Mesendoderm (in vitro differentiated cells): ENCODE results near the gene DISC1.

Experiments used
- DNase-seq: peaks from one replicate; pipeline ENCODE4 v3.0.0; 2013
- H2AK5ac ChIP-seq: 2 replicates; pipeline ENCODE4 v1.6.1; 2013; ENCODE audit warnings: low read length, inconsistent platforms
- H2BK120ac ChIP-seq: 2 replicates; pipeline ENCODE4 v1.6.1; 2013; ENCODE audit warnings: low read depth, mild to moderate bottlenecking, low read length, moderate library complexity, mixed read lengths
- H2BK15ac ChIP-seq: replicated peaks from 2 replicates; pipeline ENCODE4 v1.6.1; 2013; ENCODE audit warnings: low read depth, mild to moderate bottlenecking, moderate library complexity
- H2BK5ac ChIP-seq: 2 replicates; pipeline ENCODE4 v1.6.1; 2013; ENCODE audit warnings: low read length, inconsistent platforms
- H3K18ac ChIP-seq: 2 replicates; pipeline ENCODE4 v1.6.1; 2013; ENCODE audit warnings: mild to moderate bottlenecking, low read length, mixed read lengths
- H3K23ac ChIP-seq: one replicate; pipeline ENCODE4 v1.6.1; 2013; ENCODE audit warnings: low read length
- H3K27ac ChIP-seq: 2 replicates; pipeline ENCODE4 v1.5.1; 2013; ENCODE audit warnings: low read depth, mild to moderate bottlenecking, inconsistent platforms, low read length, moderate library complexity
- H3K27me3 ChIP-seq: 2 replicates; pipeline ENCODE4 v1.6.1; 2013; ENCODE audit warnings: low read length, control low read depth, mild to moderate bottlenecking, inconsistent platforms; ENCODE audit not compliant: insufficient read depth, poor library complexity
- H3K36me3 ChIP-seq: 2 replicates; pipeline ENCODE4 v1.6.1; 2013; ENCODE audit warnings: low read length, inconsistent platforms; ENCODE audit not compliant: control insufficient read depth, insufficient read depth
- H3K4ac ChIP-seq: one replicate; pipeline ENCODE4 v1.6.1; 2013; ENCODE audit warnings: low read depth, mild to moderate bottlenecking, low read length, moderate library complexity
- H3K4me1 ChIP-seq: 2 replicates; pipeline ENCODE4 v1.6.1; 2013; ENCODE audit warnings: low read depth, low read length, inconsistent platforms; ENCODE audit not compliant: control insufficient read depth
- H3K4me2 ChIP-seq: 2 replicates; pipeline ENCODE4 v1.6.1; 2013; ENCODE audit warnings: low read length
- H3K4me3 ChIP-seq: 2 replicates; pipeline ENCODE4 v1.5.1; 2013; ENCODE audit warnings: mild to moderate bottlenecking, low read length
- H3K56ac ChIP-seq: one replicate; pipeline ENCODE4 v1.6.1; 2013; ENCODE audit warnings: low read length
- H3K79me1 ChIP-seq: 2 replicates; pipeline ENCODE4 v1.6.1; 2013; ENCODE audit warnings: low read length, inconsistent platforms
- H3K79me2 ChIP-seq: 2 replicates; pipeline ENCODE4 v1.6.1; 2013; ENCODE audit warnings: mild to moderate bottlenecking, low read length; ENCODE audit not compliant: control insufficient read depth, insufficient read depth
- H3K9ac ChIP-seq: 2 replicates; pipeline ENCODE4 v1.6.1; 2013; ENCODE audit warnings: low read length, inconsistent platforms
- H4K5ac ChIP-seq: one replicate; pipeline ENCODE4 v1.6.1; 2013; ENCODE audit warnings: low read length
- H4K8ac ChIP-seq: one replicate; pipeline ENCODE4 v1.6.1; 2013; ENCODE audit warnings: low read depth, mild to moderate bottlenecking, control low read depth, low read length, moderate library complexity
- WGBS: extraction: QIAGEN DNeasy Blood & Tissue Kit; methylation state at CpG from one replicate; pipeline ENCODE4 v1.1.7; 2013; ENCODE audit warnings: low lambda C conversion rate, missing lambda C conversion rate; ENCODE audit not compliant: insufficient coverage; ENCODE audit errors: extremely low coverage; 5-methylcytosine and 5-hydroxymethylcytosine counted together

The DISC1 gene

DNA sequence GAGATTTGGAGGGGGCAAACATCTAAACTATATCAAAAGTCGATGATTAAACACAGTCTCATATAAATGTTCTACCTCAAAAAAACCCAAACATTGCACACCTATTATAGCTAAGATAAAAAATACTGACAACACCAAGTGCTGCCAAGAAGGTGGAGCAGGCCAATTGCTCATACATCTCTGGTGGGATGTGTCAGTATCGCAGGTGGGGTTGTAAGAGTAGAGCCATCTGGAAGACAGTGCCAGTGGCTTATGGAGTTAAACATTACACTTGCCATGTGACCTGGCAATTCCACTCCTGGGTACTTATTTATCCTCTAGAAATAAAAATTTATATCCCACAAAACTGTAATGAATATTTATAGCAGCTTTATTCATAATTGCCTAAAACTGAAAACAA lies 213.4 kb downstream of the DISC1 start:
- H2AK5ac ChIP-seq, result no peak overlapping the region
- no peak overlapping the region for H3K56ac ChIP-seq
- H3K79me1 ChIP-seq, result no peaks in the 10 kb centered on the region
- H3K27me3 ChIP-seq, result no peaks in the 10 kb centered on the region
- H2BK15ac ChIP-seq, result no peak overlapping the region
- no peak overlapping the region for H4K5ac ChIP-seq
- no peaks in the 10 kb centered on the region for H3K79me2 ChIP-seq
- no peaks in the 10 kb centered on the region for H3K36me3 ChIP-seq
- H3K9ac ChIP-seq, result no peak overlapping the region
- H3K23ac ChIP-seq, result no peak overlapping the region
- no peak overlapping the region for H2BK120ac ChIP-seq
- no peak overlapping the region for H3K27ac ChIP-seq
- H3K4me2 ChIP-seq, result no peak overlapping the region
- H3K4me1 ChIP-seq, result peaks cover 2% of the 10 kb centered on the region
- no peak overlapping the region for H3K18ac ChIP-seq
- H4K8ac ChIP-seq, result no peak overlapping the region
- no CpG with 5 or more reads among the region's 2 CpGs for WGBS
- no peak for DNase-seq
- H3K4ac ChIP-seq, result no peak overlapping the region
- H3K4me3 ChIP-seq, result no peak overlapping the region
- H2BK5ac ChIP-seq, result no peak overlapping the region

GRCh38 chr1:231841616-231842344 lies 215.2 kb downstream of the DISC1 start:
- no CpG with 5 or more reads among the region's 5 CpGs for WGBS
- H3K27ac ChIP-seq, result no peak overlapping the region

GRCh38 chr1:231842441-231842840 lies 215.9 kb downstream of the DISC1 start:
- Histone ChIP-seq H4K5ac (no peak overlapping the region), H3K23ac (no peak overlapping the region), H3K4me1 (no peaks in the 10 kb centered on the region), H3K36me3 (no peaks in the 10 kb centered on the region), H2BK5ac (no peak overlapping the region), H3K79me1 (no peaks in the 10 kb centered on the region), H2BK15ac (no peak overlapping the region), H3K9ac (no peak overlapping the region), H3K27ac (no peak overlapping the region), H3K18ac (no peak overlapping the region), H3K4ac (no peak overlapping the region), H3K4me3 (no peak overlapping the region), H2BK120ac (no peak overlapping the region), H3K4me2 (no peak overlapping the region), H2AK5ac (no peak overlapping the region), H4K8ac (no peak overlapping the region), H3K27me3 (no peaks in the 10 kb centered on the region), H3K56ac (no peak overlapping the region), H3K79me2 (no peaks in the 10 kb centered on the region)
- WGBS, result no CpG with 5 or more reads among the region's 1 CpG
- DNase-seq, result no peak

More at GRCh38 chr1:231841616-231842344, 215.2 kb downstream of the DISC1 start:
- Histone ChIP-seq H2BK120ac (no peak overlapping the region), H4K5ac (no peak overlapping the region), H2BK15ac (no peak overlapping the region), H3K23ac (no peak overlapping the region), H2BK5ac (no peak overlapping the region), H3K56ac (no peak overlapping the region), H2AK5ac (no peak overlapping the region), H3K4me1 (no peaks in the 10 kb centered on the region), H3K4me3 (no peak overlapping the region), H3K9ac (no peak overlapping the region), H3K79me1 (no peaks in the 10 kb centered on the region), H4K8ac (no peak overlapping the region), H3K27me3 (no peaks in the 10 kb centered on the region), H3K4me2 (no peak overlapping the region), H3K4ac (no peak overlapping the region), H3K36me3 (no peaks in the 10 kb centered on the region), H3K79me2 (no peaks in the 10 kb centered on the region), H3K18ac (no peak overlapping the region)
- no peak for DNase-seq

- Histone ChIP-seq H3K4me2 (no peak overlapping the region), H3K56ac (no peak overlapping the region)
- WGBS, result no CpG with 5 or more reads among the region's 7 CpGs
Measured at GRCh38 chr1:231844986-231845502, 218.5 kb downstream of the DISC1 start.

DNA sequence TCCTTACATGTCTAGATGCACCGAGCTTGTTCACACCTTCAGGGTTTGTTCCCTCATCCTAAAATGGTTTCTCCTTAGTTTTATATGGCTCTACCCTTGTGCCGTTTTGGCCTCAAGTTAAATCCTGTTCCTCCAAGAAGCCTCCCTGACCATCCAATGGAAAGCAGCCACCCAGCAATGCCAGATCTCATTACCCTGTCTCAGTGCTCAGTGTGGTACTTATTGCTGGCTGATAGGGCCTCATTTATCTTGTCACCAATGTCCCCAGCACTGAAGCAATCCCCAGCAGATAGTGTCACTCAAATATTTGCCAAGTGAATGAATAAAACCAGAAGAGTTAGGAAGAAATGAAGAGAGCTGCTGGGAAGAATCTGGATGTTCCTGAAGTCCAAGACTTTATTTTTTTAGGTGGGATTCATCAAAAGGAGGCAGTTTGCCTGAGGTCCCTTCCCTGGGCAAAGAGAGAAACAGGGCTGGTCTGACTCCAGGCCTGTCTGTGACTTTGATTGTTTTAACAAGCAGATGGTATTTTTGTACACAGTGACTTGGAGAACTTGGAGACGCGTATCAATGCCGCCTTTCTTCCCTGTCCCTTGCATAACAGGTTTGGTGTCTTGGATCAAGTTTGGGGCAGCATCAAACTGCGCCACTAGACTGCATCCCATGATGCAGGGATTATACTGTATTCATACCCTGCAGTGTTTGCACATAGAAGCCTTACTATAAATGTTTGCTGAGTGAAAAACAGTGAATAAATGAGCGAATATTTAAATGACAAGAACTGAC lies 221.2 kb downstream of the DISC1 start:
- Histone ChIP-seq H3K27me3 (no peaks in the 10 kb centered on the region), H3K79me2 (no peaks in the 10 kb centered on the region), H2BK120ac (no peak overlapping the region), H3K4me2 (no peak overlapping the region), H3K79me1 (no peaks in the 10 kb centered on the region), H3K9ac (no peak overlapping the region), H3K23ac (no peak overlapping the region), H2AK5ac (no peak overlapping the region), H4K5ac (no peak overlapping the region), H2BK5ac (no peak overlapping the region), H3K27ac (no peak overlapping the region), H3K4me1 (no peaks in the 10 kb centered on the region), H3K56ac (no peak overlapping the region), H2BK15ac (no peak overlapping the region), H3K4ac (no peak overlapping the region), H3K36me3 (no peaks in the 10 kb centered on the region), H3K18ac (no peak overlapping the region), H3K4me3 (no peak overlapping the region), H4K8ac (no peak overlapping the region)
- WGBS, result no CpG with 5 or more reads among the region's 7 CpGs
- no peak for DNase-seq

More at GRCh38 chr1:231844986-231845502, 218.5 kb downstream of the DISC1 start:
- H3K79me2 ChIP-seq, result no peaks in the 10 kb centered on the region
- H4K5ac ChIP-seq, result no peak overlapping the region
- H3K4me3 ChIP-seq, result no peak overlapping the region
- H3K4me1 ChIP-seq, result no peaks in the 10 kb centered on the region
- H2BK15ac ChIP-seq, result no peak overlapping the region
- no peak for DNase-seq
- no peak overlapping the region for H3K9ac ChIP-seq
- H3K4ac ChIP-seq, result no peak overlapping the region
- H3K18ac ChIP-seq, result no peak overlapping the region
- H3K27me3 ChIP-seq, result no peaks in the 10 kb centered on the region
- H2AK5ac ChIP-seq, result no peak overlapping the region
- H3K36me3 ChIP-seq, result no peaks in the 10 kb centered on the region
- H2BK5ac ChIP-seq, result no peak overlapping the region
- H3K27ac ChIP-seq, result no peak overlapping the region
- H2BK120ac ChIP-seq, result no peak overlapping the region
- no peak overlapping the region for H3K23ac ChIP-seq
- H4K8ac ChIP-seq, result no peak overlapping the region
- H3K79me1 ChIP-seq, result no peaks in the 10 kb centered on the region
